HG03103 (cell line): ENCODE data around the gene NCOA6.

Experiments
- ATAC-seq: cut with Tn5 transposase; IDR thresholded peaks from one replicate; pipeline ENCODE4 v1.9.1; 2021; ENCODE audit warnings: low read depth; ENCODE audit not compliant: unreplicated experiment

The NCOA6 gene

DNA sequence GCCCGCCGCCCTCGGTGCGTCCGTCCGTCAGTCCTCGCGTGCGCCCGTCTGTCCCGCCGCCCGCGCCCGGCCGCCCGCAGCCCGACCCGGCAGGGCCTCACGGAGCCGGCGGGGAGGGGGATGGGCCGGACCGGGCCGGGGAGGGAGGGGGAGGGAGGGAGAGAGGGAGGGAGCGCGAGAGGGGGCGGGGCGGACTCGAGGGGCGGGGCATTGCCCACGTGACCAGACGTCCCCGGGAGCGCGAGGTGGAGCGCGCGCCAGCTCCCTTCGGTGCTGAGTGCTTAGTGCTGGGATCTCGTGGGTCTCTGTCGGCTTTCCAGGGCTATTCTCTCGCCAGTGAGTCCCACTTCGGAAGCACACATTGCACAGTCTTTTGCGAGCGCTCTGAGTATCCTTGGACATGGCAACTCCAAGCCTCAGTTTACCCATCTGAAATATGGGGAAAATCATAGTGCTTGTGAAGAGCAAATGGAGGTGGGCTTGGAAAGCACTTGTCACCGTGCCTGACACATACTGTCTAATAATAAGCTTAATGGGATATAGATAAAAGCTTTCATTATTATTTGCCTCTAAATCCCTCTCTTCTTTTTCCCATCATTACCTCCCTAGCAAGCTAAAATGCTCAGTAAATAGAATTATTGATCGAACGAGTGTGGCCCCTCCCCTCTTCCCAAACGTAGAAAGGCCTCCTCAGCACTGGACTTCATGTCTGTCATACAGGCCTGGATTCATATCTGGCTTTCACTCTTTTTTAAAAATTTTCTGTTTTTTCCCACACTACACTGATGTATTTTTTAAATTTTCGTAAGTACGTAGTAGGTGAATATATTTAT is at the start of gene NCOA6:
Gene NCOA6 (minus strand): TSS at position 122 of the 833 bp plus-strand sequence. CDS start 43,296 bp downstream, outside the sequence.
- ATAC-seq = peak; percentile 45

- ATAC-seq = no peak
These were observed 48.7 kb upstream of the NCOA6 start for GRCh38 chr20:34874094-34874654.

- ATAC-seq = no peak
These were observed 48.2 kb upstream of the NCOA6 start for GRCh38 chr20:34873583-34874093.

DNA sequence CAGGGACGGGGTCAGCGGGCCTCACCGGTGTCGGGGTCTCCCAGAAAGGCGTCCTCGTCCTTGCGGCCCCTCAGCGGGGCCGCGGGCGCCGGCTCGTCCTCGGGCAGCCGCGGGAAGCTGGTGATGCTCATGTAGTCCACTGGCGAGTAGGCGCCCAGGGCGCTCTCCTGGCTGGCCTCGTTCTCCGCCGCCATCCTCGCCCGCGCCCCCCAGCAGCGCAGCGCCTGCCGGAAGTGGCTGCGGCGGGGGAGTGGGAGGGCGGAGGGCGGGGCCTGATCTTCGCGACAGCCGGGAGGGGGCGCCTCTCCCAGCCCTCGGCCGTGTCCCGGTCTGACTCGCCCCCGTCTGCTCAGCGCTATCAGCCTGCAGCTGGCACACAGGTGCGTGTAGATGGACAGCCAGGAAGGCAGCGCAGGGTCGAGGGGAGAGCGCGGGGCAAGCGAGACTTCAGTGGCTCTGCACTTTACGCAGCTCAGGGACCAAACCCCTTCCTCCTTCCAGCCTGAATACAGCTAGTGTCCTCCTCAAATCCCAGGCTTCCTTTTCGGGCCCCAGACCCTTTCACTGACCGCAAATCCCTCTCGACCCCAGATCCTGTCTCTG is 47.3 kb upstream of the NCOA6 start, which contains the start of gene GGT7:
Gene GGT7 (minus strand): TSS at position 235 of the 603 bp plus-strand sequence. CDS start 41 bp downstream, at position 194.
- peak; percentile 42 for ATAC-seq

- no peak for ATAC-seq
These were observed 46.6 kb upstream of the NCOA6 start for GRCh38 chr20:34871966-34872621.

GRCh38 chr20:34871320-34871926 is 46.0 kb upstream of the NCOA6 start:
- ATAC-seq = no peak

- no peak for ATAC-seq
These were observed 38.8 kb upstream of the NCOA6 start for GRCh38 chr20:34864216-34864615.

- ATAC-seq = no peak
These were observed 38.0 kb upstream of the NCOA6 start for GRCh38 chr20:34863421-34863965.

GRCh38 chr20:34862724-34863123 is 37.3 kb upstream of the NCOA6 start:
- no peak for ATAC-seq

GRCh38 chr20:34861386-34862084 is 36.1 kb upstream of the NCOA6 start:
- ATAC-seq = no peak

DNA sequence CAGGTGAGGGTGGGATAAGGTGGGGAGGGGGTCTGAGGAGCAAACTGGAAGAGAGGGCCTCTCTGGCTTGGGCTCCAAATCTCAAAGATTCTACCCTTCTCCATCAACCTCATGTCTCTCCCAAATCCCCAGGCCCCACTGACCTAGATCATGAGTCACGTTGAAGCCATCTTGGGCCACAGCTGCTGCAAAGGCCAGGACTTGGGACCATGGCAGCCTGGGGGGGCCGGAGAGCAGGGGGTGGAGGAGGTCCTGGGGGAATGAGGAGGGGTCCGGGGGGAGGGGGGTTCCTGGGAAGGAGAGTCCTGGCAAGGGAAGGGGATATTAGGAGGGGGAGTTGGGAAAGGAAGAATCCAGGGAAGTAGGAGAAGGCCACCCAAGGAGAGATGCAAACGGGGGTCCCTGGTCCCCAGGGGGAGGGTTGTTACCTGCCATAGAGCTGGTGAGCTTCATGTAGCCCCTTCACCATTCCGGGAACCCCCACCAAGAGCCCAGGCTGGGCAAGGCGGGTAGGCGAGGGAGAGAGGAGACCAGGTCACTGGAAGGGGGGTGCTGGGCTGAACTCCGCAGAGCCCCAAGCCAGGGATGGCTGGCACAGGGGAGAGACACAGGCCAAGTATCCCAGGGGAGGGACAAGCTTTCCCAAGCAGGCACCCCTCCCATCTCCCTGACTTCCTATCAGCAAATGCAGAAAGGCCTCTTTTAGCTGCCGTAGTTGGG is 34.5 kb upstream of the NCOA6 start:
- ATAC-seq = no peak

DNA sequence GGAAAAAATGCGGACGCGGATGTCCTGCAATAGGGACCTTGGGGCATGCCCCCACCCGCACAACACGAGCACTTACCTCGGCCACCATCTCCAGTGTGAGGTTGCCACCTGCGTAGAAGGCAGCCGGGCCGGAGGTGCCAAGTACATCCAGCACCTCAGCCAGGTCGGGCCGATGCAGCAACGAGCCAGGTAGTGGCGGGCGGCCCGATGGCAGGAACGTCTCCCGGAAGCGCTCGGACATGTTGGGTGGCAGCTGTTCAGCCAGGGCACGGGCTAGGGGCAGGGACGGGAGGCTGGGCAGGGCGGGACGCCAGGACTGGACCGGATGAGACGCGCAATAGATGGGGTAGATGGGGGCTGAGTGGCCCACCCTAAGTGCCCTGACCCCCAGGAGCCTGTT is 33.9 kb upstream of the NCOA6 start:
- no peak for ATAC-seq

DNA sequence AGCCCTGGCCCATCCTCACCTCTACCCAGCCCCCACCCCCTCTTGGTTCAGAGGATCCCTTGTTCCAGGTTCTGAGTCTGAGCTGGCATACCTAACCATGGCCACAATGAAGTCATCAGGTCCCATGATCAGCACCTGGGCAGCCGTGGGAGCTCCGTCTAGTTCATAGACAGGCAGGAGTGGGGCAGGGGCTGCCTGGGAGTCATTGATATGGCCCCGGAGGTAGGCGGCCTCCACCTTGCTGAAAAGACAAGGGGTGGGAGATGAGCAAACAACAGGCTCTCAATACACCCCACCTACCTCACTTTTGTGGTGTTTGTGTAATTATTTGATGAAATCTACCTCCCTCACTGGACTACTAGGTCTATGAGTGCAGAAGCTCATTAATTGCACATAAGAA is 26.8 kb upstream of the NCOA6 start:
- ATAC-seq = no peak

- ATAC-seq = no peak
These were observed 25.5 kb upstream of the NCOA6 start for GRCh38 chr20:34850969-34851368.

DNA sequence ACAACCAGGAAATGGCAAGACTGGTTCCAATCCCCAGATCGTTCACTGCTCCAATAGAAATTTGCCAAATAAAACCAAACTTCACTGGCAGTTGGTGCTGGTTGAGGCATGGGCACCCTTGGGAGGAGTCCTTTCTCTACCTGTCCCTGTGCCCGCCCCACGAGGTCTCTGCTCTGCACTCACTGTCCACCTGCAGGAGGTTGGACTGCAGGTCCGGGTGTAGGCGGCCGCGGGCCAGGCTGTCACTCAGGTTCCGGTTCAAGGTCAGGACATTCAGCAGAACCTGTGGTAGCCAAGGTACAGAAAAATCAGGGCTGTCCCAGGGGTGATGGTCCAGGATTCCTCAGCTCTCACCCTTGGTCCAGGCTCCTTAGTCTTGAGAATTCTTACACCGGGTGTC is 24.3 kb upstream of the NCOA6 start:
- ATAC-seq = no peak

DNA sequence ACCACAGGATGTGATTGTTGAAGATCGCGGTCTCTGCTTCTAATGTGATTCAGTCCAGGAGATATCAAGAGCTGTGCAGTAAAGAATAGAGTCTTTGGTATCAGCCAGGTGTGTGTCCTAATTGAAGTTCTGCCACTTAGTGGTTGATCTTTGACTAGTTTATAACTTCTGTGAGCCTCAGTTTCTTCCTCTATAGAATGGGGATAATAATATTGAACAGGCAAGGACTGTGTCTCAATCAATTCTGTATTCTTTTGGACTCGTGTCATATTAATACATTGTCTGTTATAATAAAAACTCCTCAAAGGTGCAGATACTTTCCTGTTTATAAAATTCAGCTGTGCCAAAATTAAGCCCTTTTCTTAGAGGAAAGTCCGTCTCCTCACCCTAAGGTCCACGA is 23.1 kb upstream of the NCOA6 start:
- no peak for ATAC-seq

DNA sequence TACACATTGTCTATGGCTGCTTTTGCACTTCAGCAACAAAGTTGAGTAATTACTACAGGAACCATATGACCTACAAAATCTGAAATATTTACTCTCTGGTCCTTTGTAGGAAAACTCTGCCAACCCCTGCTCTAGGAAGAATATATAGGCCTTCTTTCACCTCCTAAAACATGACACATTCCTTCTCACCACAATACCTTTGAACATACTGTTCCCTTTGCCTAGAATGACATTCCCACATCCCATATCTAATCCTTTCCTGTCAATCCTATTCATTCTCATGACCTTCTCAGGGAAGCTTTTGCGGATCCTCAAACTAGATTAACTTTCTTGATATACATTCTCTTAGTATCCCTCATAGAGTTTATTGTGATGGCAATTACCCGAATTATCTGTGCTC is 18.0 kb upstream of the NCOA6 start:
- no peak for ATAC-seq

- ATAC-seq = no peak
These were observed 16.7 kb upstream of the NCOA6 start for GRCh38 chr20:34842143-34842542.

GRCh38 chr20:34834459-34834893 is 9.0 kb upstream of the NCOA6 start:
- ATAC-seq = no peak
